BE2C (cell line): Measurements from ENCODE around the gene PHOX2A.
"Not testable (repeated sequence)": the region's sequence is repeated elsewhere in the genome, so short reads cannot be mapped to it uniquely, and the experiment has no call there.

Experiments
- DNase-seq: peaks from one replicate; pipeline ENCODE4 v3.0.0-alpha.2; 2020
- H3K27me3 ChIP-seq: fragments of 250-450 bp; sonication (Bioruptor Pico); 2 replicates; pipeline ENCODE4 v1.5.1; 2020; ENCODE audit warnings: mild to moderate bottlenecking
- H3K36me3 ChIP-seq: fragments of 250-450 bp; sonication (Bioruptor Pico); 2 replicates; pipeline ENCODE4 v1.5.1; 2020; ENCODE audit warnings: mild to moderate bottlenecking
- H3K4me1 ChIP-seq: fragments of 250-450 bp; sonication (Bioruptor Pico); 2 replicates; pipeline ENCODE4 v1.5.1; 2020
- H3K4me3 ChIP-seq: 2 replicates; pipeline ENCODE4 v1.5.1; 2011; ENCODE audit warnings: low read depth, low read length
- H3K9me3 ChIP-seq: fragments of 250-450 bp; sonication (Bioruptor Pico); 2 replicates; pipeline ENCODE4 v1.5.1; 2020
- TF ChIP-seq, protein P1 (sequence below): IDR thresholded peaks from 2 replicates; pipeline ENCODE4 v1.5.1; 2012; ENCODE audit warnings: mild to moderate bottlenecking, low read depth, low read length

Gene PHOX2A

DNA sequence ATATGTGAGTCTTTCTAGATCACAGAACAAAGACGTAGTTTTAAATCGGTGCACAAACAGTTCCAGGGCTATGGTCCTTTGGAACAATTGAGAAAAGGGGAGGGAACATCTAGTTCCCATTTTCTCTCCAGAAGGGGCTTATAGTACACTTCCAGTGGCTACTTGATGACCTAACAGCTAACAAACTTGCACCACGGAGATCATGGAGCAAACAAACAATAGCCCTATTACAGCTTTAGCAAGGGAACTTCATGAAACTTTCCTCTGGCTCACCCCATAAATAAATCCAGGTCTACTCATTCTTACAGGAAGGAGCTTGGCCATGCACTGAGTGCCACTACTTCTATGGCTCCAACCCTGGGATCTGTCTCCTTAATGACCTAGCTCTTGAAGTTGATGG lies 35.7 kb downstream of the PHOX2A start:
- Histone ChIP-seq H3K4me3 (no peak overlapping the region), H3K36me3 (no peaks in the 10 kb centered on the region), H3K27me3 (peaks cover 4% of the 10 kb centered on the region; the same call in 1 of the 2 replicates), H3K9me3 (peaks cover 3% of the 10 kb centered on the region; the same call in 1 of the 2 replicates), H3K4me1 (no peaks in the 10 kb centered on the region)
- no peak for DNase-seq
- TF ChIP-seq, protein P1, sequence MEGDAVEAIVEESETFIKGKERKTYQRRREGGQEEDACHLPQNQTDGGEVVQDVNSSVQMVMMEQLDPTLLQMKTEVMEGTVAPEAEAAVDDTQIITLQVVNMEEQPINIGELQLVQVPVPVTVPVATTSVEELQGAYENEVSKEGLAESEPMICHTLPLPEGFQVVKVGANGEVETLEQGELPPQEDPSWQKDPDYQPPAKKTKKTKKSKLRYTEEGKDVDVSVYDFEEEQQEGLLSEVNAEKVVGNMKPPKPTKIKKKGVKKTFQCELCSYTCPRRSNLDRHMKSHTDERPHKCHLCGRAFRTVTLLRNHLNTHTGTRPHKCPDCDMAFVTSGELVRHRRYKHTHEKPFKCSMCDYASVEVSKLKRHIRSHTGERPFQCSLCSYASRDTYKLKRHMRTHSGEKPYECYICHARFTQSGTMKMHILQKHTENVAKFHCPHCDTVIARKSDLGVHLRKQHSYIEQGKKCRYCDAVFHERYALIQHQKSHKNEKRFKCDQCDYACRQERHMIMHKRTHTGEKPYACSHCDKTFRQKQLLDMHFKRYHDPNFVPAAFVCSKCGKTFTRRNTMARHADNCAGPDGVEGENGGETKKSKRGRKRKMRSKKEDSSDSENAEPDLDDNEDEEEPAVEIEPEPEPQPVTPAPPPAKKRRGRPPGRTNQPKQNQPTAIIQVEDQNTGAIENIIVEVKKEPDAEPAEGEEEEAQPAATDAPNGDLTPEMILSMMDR, result no peak

DNA sequence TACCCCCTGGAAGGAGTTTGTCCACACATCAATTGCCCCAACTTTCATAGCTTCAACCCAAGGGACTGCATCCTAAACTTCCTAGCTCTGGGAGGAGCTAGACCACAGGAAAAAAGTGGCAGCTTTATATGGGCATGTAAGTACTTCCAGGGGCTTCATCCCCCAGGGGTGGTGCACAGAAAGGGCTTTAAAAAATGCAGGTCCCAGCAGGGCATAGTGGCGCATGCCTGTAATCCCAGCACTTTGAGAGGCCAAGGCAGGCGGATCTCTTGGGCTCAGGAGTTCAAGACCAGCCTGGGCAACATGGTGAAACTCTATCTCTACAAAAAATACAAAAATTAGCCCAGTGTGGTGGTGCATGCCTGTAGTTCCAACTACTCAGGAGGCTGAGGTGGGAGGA lies 37.2 kb downstream of the PHOX2A start:
- H3K9me3 ChIP-seq, H3K4me1 ChIP-seq, H3K4me3 ChIP-seq, DNase-seq, H3K36me3 ChIP-seq, H3K27me3 ChIP-seq: not testable (repeated sequence)

- Histone ChIP-seq H3K36me3 (no peaks in the 10 kb centered on the region), H3K4me3 (no peak overlapping the region), H3K9me3 (peaks cover 3% of the 10 kb centered on the region; the same call in 1 of the 2 replicates), H3K4me1 (no peaks in the 10 kb centered on the region), H3K27me3 (no peaks in the 10 kb centered on the region)
- DNase-seq, result no peak
- TF ChIP-seq, protein P1, result no peak
Measured at GRCh38 chr11:72204886-72205285, 39.1 kb downstream of the PHOX2A start.

DNA sequence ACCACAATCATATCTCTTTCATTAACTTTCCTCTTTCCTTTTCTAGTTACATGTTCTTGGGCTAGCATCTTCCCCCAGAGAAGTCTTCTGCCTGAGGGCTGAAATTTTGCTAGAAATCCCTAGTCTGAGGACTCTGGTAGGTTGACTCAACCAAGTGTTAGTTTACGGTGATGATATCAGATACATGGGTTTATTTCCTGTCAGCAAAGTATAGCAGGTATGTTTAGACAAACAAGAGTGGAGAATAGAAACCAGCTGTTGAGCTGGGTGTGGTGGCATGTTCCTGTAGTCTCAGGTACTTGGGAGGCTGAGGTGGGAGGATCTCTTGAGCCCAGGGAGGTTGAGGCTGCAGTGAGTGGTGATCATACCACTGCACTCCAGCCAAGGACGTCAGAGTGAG lies 40.8 kb downstream of the PHOX2A start:
- Histone ChIP-seq H3K9me3 (no peaks in the 10 kb centered on the region; the same call in 1 of the 2 replicates), H3K4me3 (no peak overlapping the region), H3K27me3 (no peaks in the 10 kb centered on the region), H3K36me3 (no peaks in the 10 kb centered on the region), H3K4me1 (no peaks in the 10 kb centered on the region)
- TF ChIP-seq, protein P1, result no peak
- no peak for DNase-seq

- Histone ChIP-seq H3K4me1 (no peaks in the 10 kb centered on the region), H3K4me3 (no peak overlapping the region), H3K9me3 (no peaks in the 10 kb centered on the region; the same call in 1 of the 2 replicates), H3K27me3 (no peaks in the 10 kb centered on the region), H3K36me3 (no peaks in the 10 kb centered on the region)
- no peak for DNase-seq
- TF ChIP-seq, protein P1, result no peak
Measured at GRCh38 chr11:72202571-72202970, 41.4 kb downstream of the PHOX2A start.

DNA sequence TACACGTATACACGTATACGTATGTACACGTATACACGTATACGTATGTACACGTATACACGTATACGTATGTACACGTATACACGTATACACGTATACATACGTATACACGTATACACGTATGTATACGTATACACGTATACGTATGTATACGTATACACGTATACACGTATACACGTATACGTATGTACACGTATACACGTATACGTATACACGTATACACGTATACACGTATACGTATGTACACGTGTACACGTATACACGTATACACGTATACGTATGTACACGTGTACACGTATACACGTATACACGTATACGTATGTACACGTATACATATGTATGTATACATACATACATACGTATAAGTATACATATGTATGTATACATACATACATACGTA lies 42.5 kb downstream of the PHOX2A start:
- DNase-seq, H3K4me3 ChIP-seq, H3K36me3 ChIP-seq, H3K9me3 ChIP-seq, H3K4me1 ChIP-seq, H3K27me3 ChIP-seq: not testable (repeated sequence)

- Histone ChIP-seq H3K4me1 (no peaks in the 10 kb centered on the region), H3K4me3 (no peak overlapping the region), H3K36me3 (no peaks in the 10 kb centered on the region), H3K9me3 (no peaks in the 10 kb centered on the region), H3K27me3 (no peaks in the 10 kb centered on the region)
- TF ChIP-seq, protein P1, result no peak
- no peak for DNase-seq
Measured at GRCh38 chr11:72195518-72196270, 48.3 kb downstream of the PHOX2A start.
